Measurements from ENCODE around the gene R3HCC1L.

- no peak for TF ChIP-seq POLR2A (IDR thresholded peaks at IDR 0.05)
- no peak for TF ChIP-seq CTCF (IDR thresholded peaks at IDR 0.05)
Observed at GRCh38 chr10:98110356-98110755, 24.1 kb upstream of the R3HCC1L start.

Data from thyroid gland (tissue), 4 donors.